Right renal cortex interstitium (tissue), 3 donors: ENCODE data around the gene RTCA. TPM values are rescaled to one million over a fixed set of nuclear protein-coding genes. Genes with fewer than 3 reads are reported as not detected.

Source experiments
- DNase-seq, 3 donors: peaks; one replicate each; pipeline ENCODE4 v3.0.0-alpha.2; 2013; ENCODE audit warnings: low read depth in 3 of 3, low spot score in 2 of 3
- polyA plus RNA-seq, 3 donors: library from polyadenylated mRNA; unstranded; fragments of 120-200 nt; gene quantifications; one replicate each; pipeline ENCODE4 v1.2.1, GENCODE V29; 2013; ENCODE audit not compliant: insufficient read length in 3 of 3

RTCA gene
- polyA plus RNA-seq, 3 donors: 31.3 to 32.5 (median 31.3) TPM

GRCh38 chr1:100340494-100340893 lies 74.5 kb downstream of the RTCA start:
- no peak for DNase-seq

- no peak for DNase-seq
These were observed 76.3 kb downstream of the RTCA start for GRCh38 chr1:100342348-100342747.

Other genes with a start within 250 kb of the RTCA start
- gene SASS6, start 133.3 kb upstream of the RTCA start, polyA plus RNA-seq: 1 to 10 TPM; 8.2 to 9.6 (median 9.6) TPM
- 10 to 100 TPM; 27.3 to 32.7 (median 31.4) TPM for gene TRMT13, start 133.1 kb upstream of the RTCA start, polyA plus RNA-seq
- 1 to 10 TPM; 2.1 to 2.4 (median 2.2) TPM for gene LRRC39, start 88.0 kb upstream of the RTCA start, polyA plus RNA-seq
- gene DBT, start 16.4 kb upstream of the RTCA start, polyA plus RNA-seq: 10 to 100 TPM; 27.0 to 29.5 (median 27.4) TPM
- 10 to 100 TPM; 28.7 to 33.2 (median 30.3) TPM for gene CDC14A, start 86.3 kb downstream of the RTCA start, polyA plus RNA-seq